ENCODE measurements around the gene GAN.

GAN gene

GRCh38 chr16:81424771-81425170 lies 110.0 kb downstream of the GAN start:
- DNase-seq (ENCODE audit: low read depth in 1 of 2, low spot score in 1 of 2), result no peak

DNA sequence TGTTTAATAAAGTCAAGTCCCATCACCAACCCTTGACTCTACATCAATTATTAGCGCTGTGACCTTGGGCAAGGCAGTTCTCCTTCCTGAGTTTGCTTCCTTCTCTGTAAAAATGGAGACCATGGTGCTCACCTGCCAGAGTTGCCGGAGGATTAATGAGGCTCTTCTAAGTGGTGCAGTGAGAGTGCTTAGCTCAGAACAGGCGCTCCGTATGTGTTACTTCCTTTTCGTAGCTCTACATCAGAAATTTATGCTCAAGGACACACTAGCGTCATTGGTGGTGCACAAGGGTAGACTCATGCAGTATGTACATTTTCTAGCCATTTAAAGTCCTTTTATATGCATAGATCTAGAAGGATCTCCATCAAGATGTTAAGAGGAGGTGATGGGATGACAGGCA lies 112.5 kb downstream of the GAN start:
- DNase-seq (ENCODE audit: low read depth in 1 of 2, low spot score in 1 of 2), result no peak

- DNase-seq (ENCODE audit: low read depth in 1 of 2, low spot score in 1 of 2), result no peak
Measured at GRCh38 chr16:81429045-81429521, 114.3 kb downstream of the GAN start.

GRCh38 chr16:81431554-81432353 lies 117.0 kb downstream of the GAN start:
- no peak for DNase-seq (ENCODE audit: low read depth in 1 of 2, low spot score in 1 of 2)

GRCh38 chr16:81432937-81433557 lies 118.3 kb downstream of the GAN start:
- DNase-seq (ENCODE audit: low read depth in 1 of 2, low spot score in 1 of 2), result no peak

DNA sequence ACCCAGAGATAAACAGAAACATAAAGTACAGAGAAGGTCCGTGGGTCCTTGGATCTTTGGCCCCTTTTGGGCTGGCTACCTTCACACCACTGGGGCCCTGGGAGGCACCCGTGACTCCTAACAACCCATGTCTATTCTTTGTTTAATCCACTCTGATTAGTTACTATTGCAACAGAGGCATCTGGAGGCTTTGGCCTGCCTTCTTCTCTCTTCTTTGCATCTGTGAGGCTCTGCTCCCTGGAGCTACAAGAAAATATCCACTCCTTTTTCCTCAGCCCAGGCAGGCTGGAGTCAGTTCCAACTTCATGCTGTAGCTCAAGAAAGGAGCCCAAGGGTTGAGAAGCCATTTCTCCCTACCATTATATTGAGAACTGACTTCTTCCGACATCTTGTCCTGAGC lies 120.3 kb downstream of the GAN start:
- DNase-seq (ENCODE audit: low read depth in 1 of 2, low spot score in 1 of 2), result no peak

- no peak for DNase-seq (ENCODE audit: low read depth in 1 of 2, low spot score in 1 of 2)
Measured at GRCh38 chr16:81435567-81435966, 120.8 kb downstream of the GAN start.

DNA sequence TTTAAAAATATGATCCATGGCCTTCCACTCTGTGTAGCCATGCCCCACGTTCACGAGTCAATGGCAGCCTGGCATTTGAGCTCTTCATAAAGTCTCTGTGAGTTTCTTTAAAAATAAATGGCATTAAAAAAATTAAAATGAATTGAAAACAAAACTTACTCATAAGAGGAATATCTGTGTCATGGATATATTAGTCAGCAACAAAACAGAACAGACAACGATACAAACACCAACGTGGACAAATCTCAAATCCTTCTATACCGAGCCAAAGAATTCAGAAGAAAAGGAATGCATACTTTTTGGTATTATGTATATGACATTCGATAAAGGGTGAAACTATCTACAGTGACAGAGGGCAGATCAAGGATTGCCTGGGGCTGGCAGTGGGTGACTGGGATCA lies 121.6 kb downstream of the GAN start:
- no peak for DNase-seq (ENCODE audit: low read depth in 1 of 2, low spot score in 1 of 2)

- DNase-seq (ENCODE audit: low read depth in 1 of 2, low spot score in 1 of 2), result no peak
Measured at GRCh38 chr16:81437865-81438264, 123.1 kb downstream of the GAN start.
